K562 (cell line): ENCODE measurements around the gene AGPAT1. TPM values are rescaled to one million over a fixed set of nuclear protein-coding genes. Genes with fewer than 3 reads are reported as not detected.

Experiments used
- ETS1 ChIP-seq: conservative IDR thresholded peaks from 2 replicates; pipeline ENCODE4 v1.6.1; 2011; ENCODE audit warnings: low read depth, mild to moderate bottlenecking, low read length; ENCODE audit not compliant: control insufficient read depth
- GTF2B ChIP-seq: IDR thresholded peaks from 2 replicates; pipeline ENCODE4 v1.6.1; 2011; ENCODE audit not compliant: insufficient read length; ENCODE audit errors: extremely low read depth
- HES1 ChIP-seq: fragments of 450-650 bp; IDR thresholded peaks from 2 replicates; pipeline ENCODE4 v1.6.1; 2016; ENCODE audit warnings: low read depth, mild to moderate bottlenecking, moderate library complexity
- PML ChIP-seq: IDR thresholded peaks from 2 replicates; pipeline ENCODE4 v1.6.1; 2012; ENCODE audit warnings: low read length, inconsistent platforms
- POLR2B ChIP-seq: fragments of 450-650 bp; IDR thresholded peaks from 2 replicates; pipeline ENCODE4 v1.6.1; 2018; ENCODE audit warnings: low read depth; ENCODE audit not compliant: partially characterized antibody
- PRDM10 ChIP-seq: fragments of 450-650 bp; IDR thresholded peaks from 2 replicates; pipeline ENCODE4 v1.6.1; 2018; ENCODE audit not compliant: partially characterized antibody
- RBM39 ChIP-seq: fragments of 200-400 bp; formaldehyde crosslinking; optimal IDR thresholded peaks from 2 replicates; pipeline ENCODE3; 2018; ENCODE audit warnings: low read depth, low read length
- SAP30 ChIP-seq: fragments of 200-600 bp; sonication (generic); IDR thresholded peaks from 2 replicates; pipeline ENCODE4 v1.6.1; 2012; ENCODE audit warnings: borderline replicate concordance, low read depth, mild to moderate bottlenecking, moderate library complexity, low read length, control low read depth, inconsistent platforms; ENCODE audit not compliant: insufficient read depth, poor library complexity, severe bottlenecking
- SIX5 ChIP-seq, 2 experiments: IDR thresholded peaks; 2 replicates each; pipeline ENCODE4 v1.6.1; 2011; ENCODE audit warnings: low read length in 2 of 2, borderline replicate concordance in 1 of 2, low read depth in 1 of 2, mild to moderate bottlenecking in 1 of 2, moderate library complexity in 1 of 2; ENCODE audit not compliant: insufficient read depth in 1 of 2
- SRSF7 ChIP-seq: fragments of 200-400 bp; formaldehyde crosslinking; optimal IDR thresholded peaks from 2 replicates; pipeline ENCODE3; 2017; ENCODE audit warnings: mild to moderate bottlenecking, low read depth, low read length
- TEAD4 ChIP-seq, 2 experiments: sonication (generic) in 1 of 2; formaldehyde crosslinking in 1 of 2; IDR thresholded peaks; 2 replicates each; pipeline versions ENCODE4 v1.6.1 to v1.8.0; 2012 to 2022; ENCODE audit warnings: borderline replicate concordance in 1 of 2, inconsistent platforms in 1 of 2, low read length in 1 of 2, mild to moderate bottlenecking in 1 of 2, missing genetic modification reagents in 1 of 2
- TOE1 ChIP-seq, 2 experiments: fragments of 450-650 bp in 1 of 2; sonication (generic) in 1 of 2; formaldehyde crosslinking in 1 of 2; IDR thresholded peaks; 2 replicates each; pipeline versions ENCODE4 v1.7.1 to v1.8.0; 2016 to 2022; ENCODE audit warnings: borderline replicate concordance in 2 of 2, mild to moderate bottlenecking in 2 of 2, antibody characterized with exemption in 1 of 2, inconsistent platforms in 1 of 2, low read depth in 1 of 2, missing genetic modification reagents in 1 of 2, moderate library complexity in 1 of 2
- ZBTB1 ChIP-seq: sonication (generic); formaldehyde crosslinking; IDR thresholded peaks from 2 replicates; pipeline ENCODE4 v1.8.1; 2023; ENCODE audit warnings: missing genetic modification reagents, low read depth, mild to moderate bottlenecking, borderline replicate concordance
- ZFX ChIP-seq: sonication (generic); formaldehyde crosslinking; IDR thresholded peaks from 2 replicates; pipeline ENCODE4 v1.8.0; 2022; ENCODE audit warnings: mild to moderate bottlenecking, missing genetic modification reagents, moderate library complexity
- ZNF740 ChIP-seq, 3 experiments: fragments of 200-800 bp in 1 of 3; sonication (Bioruptor generic) in 1 of 3; sonication (generic) in 1 of 3; formaldehyde crosslinking in 1 of 3; IDR thresholded peaks; 2 replicates each; pipeline versions ENCODE4 v1.6.1 to v1.8.0; 2016 to 2022; ENCODE audit warnings: mild to moderate bottlenecking in 2 of 3, missing compliant biosample characterization in 2 of 3, missing genetic modification characterization in 2 of 3, missing genetic modification reagents in 1 of 3
- polyA plus RNA-seq, 8 experiments: library from polyadenylated mRNA; depleted of rRNA in 4 of 8; stranded (reverse) in 5 of 8; unstranded in 3 of 8; fragments of >200 nt; fragmentation: Nextera tagmentation in 2 of 8; fragmentation: Illumina TruSeq in 1 of 8; extraction: Ambion mirVana in 2 of 8; extraction: Trizol in 1 of 8; gene quantifications; 2 replicates each; pipeline versions ENCODE4 v1.2.1 to v1.2.3, GENCODE V29; 2011 to 2014; ENCODE audit warnings: inconsistent platforms in 1 of 8, missing spikeins in 1 of 8
- total RNA-seq, 7 experiments: library from RNA; depleted of rRNA in 6 of 7; stranded (reverse); fragments of >200 nt in 6 of 7; fragmentation: Illumina TruSeq in 2 of 7; extraction: Trizol in 2 of 7; gene quantifications; 2 replicates each; pipeline versions ENCODE4 v1.2.1 to v1.2.3, GENCODE V29; 2011 to 2021; ENCODE audit warnings: low replicate concordance in 1 of 7

AGPAT1 gene
- total and polyA plus RNA-seq, 9 of the 15 experiments (the other 6 are each of a cell fraction or from before 2014, with no cell fraction given), result 37.9 to 176 (median 69.4) TPM

GRCh38 chr6:32151863-32152768 lies 23.8 kb downstream of the AGPAT1 start, which contains the start of gene PRRT1 (continued):
- TF ChIP-seq PRDM10 (peak; percentile 5), ZBTB1 (CRISPR knock-in tag) (no peak), ZNF740 (CRISPR knock-in tag; IDR thresholded peaks at IDR 0.05) (0 out of 2 replicates have a peak, but pooled peaks have one; percentile 20), ZNF740 (tag; IDR thresholded peaks at IDR 0.05) (peak in 1 of 2 experiments; percentile 95; a peak in 2 of 4 replicates), SIX5 (IDR thresholded peaks at IDR 0.05; ENCODE audit: borderline replicate concordance in 1 of 2, insufficient read depth in 1 of 2, low read depth in 1 of 2, low read length in 2 of 2) (no peak), PML (0 out of 2 replicates have a peak, but pooled peaks have one; percentile 7), TEAD4 (IDR thresholded peaks at IDR 0.05; ENCODE audit: low read length) (no peak), TEAD4 (CRISPR knock-in tag; IDR thresholded peaks at IDR 0.05; ENCODE audit: borderline replicate concordance) (no peak), SAP30 (peak; percentile 8), SRSF7 (no peak), POLR2B (no peak), TOE1 (IDR thresholded peaks at IDR 0.05; ENCODE audit: borderline replicate concordance) (no peak), TOE1 (CRISPR knock-in tag; IDR thresholded peaks at IDR 0.05; ENCODE audit: borderline replicate concordance, low read depth) (no peak), ZFX (CRISPR knock-in tag) (peak; percentile 21; the same call in 1 of the 2 replicates), GTF2B (no peak), RBM39 (peak; percentile 26), ETS1 (no peak), HES1 (no peak)
